Astrocyte (in vitro differentiated cells and primary cell): Measurements from ENCODE around the gene DOK6.

Experiments
- CTCF ChIP-seq: IDR thresholded peaks from 2 replicates; pipeline ENCODE4 v1.5.1; 2011; ENCODE audit warnings: low read depth, mild to moderate bottlenecking, inconsistent platforms, low read length, moderate library complexity; ENCODE audit not compliant: insufficient read depth
- EZH2 ChIP-seq: IDR thresholded peaks from 2 replicates; pipeline ENCODE4 v1.6.1; 2012; ENCODE audit warnings: mild to moderate bottlenecking, low read length, inconsistent platforms; ENCODE audit not compliant: insufficient read depth

GRCh38 chr18:69580107-69580506, 179.4 kb downstream of the DOK6 start:
- TF ChIP-seq CTCF (no peak), EZH2 (no peak)
